Suppressor macrophage treated with lipopolysaccharide for 1 hour (primary cell): ENCODE results near the gene PRKD1.

Source experiments
- DNase-seq, 3 donors: peaks; one replicate each; pipeline ENCODE4 v3.0.0-alpha.2; 2020 to 2022

The PRKD1 gene

GRCh38 chr14:29927376-29928116, at the start of gene PRKD1:
Gene PRKD1, minus strand, starts transcription at chr14:29927847.
- peak in 2 of 3 donors; percentile 1 to 45 for DNase-seq

DNA sequence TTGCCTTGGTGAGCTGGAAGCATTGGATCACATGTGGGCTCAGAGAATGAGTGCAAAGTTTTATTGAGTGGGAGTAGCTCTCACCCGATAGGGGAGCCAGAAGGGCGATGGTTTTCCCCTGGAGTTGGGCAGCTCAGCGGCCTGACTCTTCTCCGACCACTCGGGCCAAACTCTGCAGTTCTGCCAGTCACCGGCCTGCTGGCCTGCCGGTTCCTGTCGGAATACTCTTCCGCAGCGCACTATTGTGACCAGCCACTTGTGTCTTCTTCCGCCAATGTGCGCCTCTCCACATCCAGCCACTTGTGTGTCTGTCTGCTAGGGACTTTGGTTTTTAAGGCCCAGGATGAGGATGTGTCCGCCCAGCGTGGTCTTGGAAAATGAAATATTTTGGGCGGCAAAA, 43.5 kb upstream of the PRKD1 start:
- no peak for DNase-seq

DNA sequence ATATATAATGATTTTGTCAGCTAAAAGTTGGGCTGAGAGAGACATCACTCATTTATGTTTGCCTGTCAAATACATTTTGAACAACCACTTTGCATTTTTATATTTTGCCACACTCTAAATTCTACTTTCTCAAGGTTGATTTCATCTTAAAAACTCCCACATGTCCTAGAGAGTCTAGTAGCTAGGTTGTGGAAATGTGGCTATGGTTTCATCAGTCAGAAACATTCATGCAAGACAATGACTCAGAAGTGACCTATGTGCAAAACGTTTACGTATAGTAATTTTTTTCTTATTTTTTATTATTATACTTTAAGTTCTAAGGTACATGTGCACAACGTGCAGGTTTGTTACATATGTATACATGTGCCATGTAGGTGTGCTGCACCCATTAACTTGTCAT, 27.4 kb upstream of the PRKD1 start:
- DNase-seq = no peak

DNA sequence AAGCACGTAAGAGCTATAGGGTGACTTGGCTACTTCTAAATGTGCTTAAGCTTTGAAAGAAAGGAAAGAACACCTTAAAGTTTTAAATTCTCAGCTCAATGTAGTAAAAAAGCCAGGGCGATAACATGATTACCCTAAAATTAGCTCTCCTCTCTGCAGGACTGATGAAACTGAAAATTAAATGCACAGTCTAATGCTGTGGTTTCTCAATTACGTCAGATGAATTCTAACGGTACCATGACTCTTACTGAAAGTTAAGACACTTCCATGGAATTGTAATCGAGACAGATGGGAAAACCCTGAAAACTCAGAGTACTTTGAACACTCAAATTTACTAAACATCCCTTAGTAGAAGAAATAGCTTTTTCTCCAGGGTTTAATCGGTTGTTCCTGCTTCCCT, 25.9 kb upstream of the PRKD1 start:
- no peak for DNase-seq

GRCh38 chr14:29944091-29944490, 16.4 kb upstream of the PRKD1 start:
- DNase-seq = no peak

GRCh38 chr14:29941401-29941800, 13.8 kb upstream of the PRKD1 start:
- DNase-seq = no peak

GRCh38 chr14:29940482-29940881, 12.8 kb upstream of the PRKD1 start:
- DNase-seq = no peak

GRCh38 chr14:29937116-29937515, 9.5 kb upstream of the PRKD1 start:
- no peak for DNase-seq

DNA sequence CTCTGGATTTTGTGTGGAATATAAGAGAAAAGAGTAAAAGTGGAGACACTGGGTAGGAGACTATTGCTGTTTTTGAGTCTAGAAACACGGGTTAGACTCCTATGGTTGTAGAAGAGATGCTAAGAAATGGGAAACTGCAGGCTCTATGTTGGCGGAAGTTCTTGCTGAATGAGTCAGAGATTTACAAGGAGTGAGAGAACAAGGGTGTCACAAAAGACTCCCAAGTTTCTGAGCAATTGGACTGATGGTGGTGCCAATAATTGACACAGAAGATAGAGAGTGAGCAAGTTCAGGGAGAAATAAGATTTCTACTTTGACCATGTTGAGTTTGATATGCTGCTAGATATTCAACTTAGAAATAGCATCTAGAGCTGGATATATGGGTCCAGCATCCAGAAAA, 2.6 kb upstream of the PRKD1 start:
- DNase-seq = no peak

GRCh38 chr14:29928117-29928640, 532 bp upstream of the PRKD1 start:
- no peak for DNase-seq

DNA sequence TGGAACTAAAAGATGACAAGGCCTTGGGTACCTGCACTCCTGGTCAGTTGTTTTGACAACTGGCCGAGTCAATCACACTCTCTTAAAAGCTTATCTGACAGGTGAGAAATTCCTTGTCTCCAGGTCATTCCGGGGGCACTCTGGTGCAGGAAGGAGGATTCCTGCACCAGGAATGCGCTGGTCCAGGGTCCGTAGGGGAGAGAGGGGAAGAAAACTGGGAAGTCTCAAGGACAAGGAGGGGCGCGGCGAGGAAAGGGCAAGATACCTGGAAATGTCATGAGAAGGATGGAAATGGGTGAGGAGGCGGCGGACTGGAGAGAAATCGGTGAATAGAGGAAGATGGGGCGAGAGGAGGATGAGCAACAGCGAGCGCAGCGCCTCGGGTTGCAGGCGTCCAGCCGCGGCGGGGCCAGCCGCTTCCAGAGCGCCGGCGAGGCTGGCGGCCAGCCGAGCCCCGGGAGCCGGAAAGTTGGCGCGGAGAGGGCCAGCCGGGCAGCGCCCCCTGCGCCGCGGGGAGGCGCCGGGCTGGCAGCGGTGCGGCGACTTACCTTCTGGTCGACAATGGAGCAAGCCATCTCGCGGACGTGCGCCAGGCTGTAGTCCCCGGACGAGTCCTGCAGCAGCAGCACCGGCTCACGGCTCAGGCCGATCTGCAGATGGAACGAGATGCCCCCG, 809 bp downstream of the PRKD1 start:
- DNase-seq = peak in 1 of 3 donors; percentile 19

DNA sequence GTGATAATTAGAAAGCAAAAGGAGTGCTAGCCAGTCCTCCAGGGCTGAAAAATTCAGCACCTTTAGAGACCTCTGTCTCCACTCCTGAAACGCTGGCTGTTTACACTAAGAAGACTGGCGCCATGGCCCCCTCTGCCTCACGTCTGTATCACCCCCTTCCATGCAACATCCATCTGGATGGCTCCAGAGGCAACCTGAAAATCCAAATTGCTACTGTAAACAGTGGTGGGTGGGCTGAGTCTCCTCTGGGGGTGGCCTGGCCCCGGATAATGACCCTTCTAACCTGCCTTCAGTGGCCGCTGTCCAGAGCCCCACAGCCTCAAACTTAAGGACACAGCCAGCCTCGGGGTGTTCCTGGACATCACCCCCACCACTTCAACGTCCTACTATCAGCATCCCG, 1.4 kb downstream of the PRKD1 start:
- no peak for DNase-seq

- no peak for DNase-seq
These were observed 1.9 kb downstream of the PRKD1 start for GRCh38 chr14:29925736-29926135.

DNA sequence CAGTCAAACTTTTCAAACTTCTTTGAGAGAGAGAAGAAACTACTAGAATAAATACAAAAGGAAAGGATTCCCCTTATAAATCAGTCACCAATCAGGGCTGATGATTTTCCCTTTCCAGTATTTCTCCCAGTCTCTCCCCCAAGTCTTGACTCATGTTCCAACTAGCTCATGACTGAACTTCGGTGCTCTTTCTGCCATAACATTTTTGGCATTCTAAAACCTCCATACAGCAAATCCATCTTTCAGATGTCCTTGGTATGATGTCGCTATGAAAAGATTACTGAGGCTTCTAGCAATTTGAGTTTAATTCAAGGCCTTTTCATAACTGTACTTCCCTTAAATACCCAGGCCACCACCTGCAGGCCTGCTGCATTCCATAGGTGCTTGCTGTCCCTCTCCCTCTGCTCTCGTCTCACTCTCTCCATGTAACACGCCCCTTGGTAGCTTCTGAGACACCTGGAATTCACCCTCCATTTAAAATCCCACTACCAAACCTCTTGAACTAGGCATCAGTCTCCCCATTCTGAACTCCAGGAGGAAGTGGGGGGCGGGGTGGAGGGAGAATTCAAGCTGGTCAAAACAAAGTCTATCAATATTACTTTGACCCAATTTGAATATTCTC, 2.4 kb downstream of the PRKD1 start:
- DNase-seq = no peak

DNA sequence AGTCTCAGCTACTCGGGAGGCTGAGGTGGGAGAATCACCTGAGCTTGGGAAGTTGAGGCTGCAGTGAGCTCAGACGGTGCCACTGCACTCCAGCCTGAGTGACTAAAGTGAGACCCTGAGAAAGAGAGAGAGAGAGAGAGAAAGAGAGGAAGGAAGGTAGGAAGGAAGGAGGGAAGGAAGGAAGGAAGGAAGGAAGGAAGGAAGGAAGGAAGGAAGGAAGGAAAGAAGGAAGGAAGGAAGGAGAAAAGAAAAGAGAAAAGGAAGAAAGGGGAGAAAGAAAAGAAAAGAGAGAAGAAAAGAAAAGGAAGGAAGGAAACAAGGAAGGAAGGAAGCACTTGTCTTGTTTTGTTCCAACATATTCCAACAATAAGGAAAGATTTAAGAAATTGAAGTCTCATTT, 7.8 kb downstream of the PRKD1 start:
- no peak for DNase-seq

DNA sequence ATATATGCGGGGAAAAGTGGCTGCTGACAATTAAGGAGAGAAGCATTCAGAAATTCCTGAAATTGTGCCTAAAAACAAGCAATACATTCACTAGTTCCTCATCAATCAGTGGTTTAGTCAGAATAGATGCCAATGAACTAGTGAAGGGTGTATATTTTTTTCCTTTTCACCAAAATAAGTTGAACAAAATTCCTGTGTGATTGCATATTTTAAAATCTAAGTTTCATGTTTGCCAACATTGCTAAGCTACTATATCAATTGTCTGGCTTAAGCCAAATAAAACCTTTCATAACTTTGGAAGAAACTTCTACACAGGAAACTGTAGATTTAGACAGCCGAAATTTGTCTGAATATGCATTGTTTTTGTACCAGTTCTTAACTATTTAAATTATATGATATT, 8.7 kb downstream of the PRKD1 start:
- DNase-seq = no peak

DNA sequence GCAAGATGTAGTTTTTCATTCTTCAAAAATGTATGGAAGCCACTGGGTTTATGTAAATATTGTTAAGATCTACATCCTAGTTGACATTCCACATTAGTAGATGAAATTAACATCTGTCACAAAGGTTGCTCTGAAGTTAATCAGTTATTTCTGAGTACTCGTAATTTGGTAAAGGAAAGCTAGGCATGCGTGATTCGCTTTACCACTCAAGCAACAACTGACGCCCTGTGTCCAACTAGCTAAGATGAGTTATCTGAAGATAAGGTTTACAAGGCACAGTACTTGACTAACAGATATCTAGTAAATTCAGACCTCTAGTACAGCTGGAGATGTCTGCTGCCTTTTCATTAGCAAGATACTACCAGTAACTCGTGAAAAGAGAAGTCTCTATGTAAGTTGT, 14.1 kb downstream of the PRKD1 start:
- no peak for DNase-seq

DNA sequence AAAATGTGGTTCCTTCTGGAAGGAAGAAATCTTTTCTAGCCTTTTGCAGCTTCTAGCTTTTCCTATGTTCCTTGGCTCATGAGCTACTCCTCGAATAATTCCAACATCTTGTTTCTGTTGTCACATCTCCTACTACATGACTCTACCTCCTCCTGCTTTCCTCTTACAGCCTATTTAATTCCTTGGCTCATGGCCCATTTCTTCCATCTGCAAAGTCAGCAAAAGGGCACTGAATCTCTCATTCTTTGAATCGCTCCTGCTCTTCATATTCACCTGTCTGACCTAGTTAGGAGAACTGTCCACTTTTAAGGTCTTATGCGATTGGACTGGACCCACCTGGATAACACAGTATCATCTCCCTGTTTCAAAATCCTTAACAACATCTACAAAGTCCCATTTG, 15.8 kb downstream of the PRKD1 start:
- DNase-seq = no peak

DNA sequence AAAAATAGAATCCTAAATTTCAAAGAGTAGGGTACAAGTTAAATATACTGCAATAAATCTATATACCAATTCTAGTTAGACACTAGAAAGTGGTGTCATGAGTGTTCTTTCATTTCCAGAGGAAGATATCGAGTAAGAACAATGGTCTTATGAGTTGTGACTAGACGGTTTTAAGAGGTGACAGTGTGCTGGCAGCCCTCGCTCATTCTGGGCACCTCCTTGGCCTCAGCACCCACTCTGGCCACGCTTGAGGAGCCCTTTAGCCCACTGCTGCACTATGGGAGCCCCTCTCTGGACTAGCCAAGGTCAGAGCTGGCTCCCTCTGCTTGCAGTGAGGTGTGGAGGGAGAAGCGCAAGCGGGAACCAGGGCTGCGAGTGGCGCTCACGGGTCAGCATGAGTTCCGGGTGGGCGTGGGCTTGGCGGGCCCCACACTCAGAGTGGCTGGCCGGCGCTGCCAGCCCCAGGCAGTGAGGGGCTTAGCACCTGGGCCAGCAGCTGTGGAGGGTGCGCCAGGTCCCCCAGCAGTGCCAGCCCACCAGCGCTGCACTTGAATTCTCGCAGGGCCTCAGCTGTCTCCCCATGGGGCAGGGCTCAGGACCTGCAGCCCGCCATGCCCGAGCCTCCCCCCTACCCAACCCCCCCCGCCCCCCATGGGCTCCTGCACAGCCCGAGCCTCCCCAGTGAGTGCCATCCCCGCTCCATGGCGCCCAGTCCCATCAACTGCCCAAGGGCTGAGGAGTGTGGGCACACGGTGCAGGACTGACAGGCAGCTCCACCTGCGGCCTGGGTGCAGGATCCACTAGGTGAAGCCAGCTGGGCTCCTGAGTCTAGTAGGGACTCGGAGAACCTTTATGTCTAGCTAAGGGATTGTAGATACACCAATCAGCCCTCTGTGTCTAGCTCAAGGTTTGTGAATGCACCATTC, 18.7 kb downstream of the PRKD1 start:
- DNase-seq = no peak

DNA sequence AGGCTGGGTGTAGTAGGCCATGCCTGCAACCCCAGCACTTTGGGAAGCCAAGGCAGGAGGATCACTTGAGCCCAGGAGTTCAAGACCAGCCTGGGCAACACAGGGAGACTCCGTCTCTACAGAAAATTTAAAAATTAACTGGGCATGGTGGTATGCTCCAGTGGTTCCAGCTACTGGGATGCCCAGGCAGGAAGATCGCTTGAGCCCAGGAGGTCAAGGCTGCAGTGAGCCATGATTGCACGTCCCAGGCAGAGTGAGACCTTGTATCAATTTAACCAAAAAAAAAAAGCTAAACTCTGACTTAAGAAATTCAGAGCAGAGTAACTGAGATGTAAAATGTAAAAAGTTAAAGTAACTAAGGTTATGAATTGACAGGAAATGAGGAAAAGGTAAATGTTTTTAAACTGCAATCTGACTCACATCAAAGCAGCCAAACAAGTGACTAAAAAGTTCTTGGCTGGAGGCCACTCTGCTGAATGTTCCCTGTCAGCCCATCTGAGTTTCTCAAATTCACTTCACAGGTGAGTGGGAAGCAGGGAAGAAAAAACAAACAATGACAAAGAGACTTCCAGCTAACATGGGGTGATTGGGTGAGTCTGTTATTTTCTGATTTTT, 21.3 kb downstream of the PRKD1 start:
- DNase-seq = no peak

GRCh38 chr14:29905543-29905942, 22.1 kb downstream of the PRKD1 start:
- DNase-seq = no peak

DNA sequence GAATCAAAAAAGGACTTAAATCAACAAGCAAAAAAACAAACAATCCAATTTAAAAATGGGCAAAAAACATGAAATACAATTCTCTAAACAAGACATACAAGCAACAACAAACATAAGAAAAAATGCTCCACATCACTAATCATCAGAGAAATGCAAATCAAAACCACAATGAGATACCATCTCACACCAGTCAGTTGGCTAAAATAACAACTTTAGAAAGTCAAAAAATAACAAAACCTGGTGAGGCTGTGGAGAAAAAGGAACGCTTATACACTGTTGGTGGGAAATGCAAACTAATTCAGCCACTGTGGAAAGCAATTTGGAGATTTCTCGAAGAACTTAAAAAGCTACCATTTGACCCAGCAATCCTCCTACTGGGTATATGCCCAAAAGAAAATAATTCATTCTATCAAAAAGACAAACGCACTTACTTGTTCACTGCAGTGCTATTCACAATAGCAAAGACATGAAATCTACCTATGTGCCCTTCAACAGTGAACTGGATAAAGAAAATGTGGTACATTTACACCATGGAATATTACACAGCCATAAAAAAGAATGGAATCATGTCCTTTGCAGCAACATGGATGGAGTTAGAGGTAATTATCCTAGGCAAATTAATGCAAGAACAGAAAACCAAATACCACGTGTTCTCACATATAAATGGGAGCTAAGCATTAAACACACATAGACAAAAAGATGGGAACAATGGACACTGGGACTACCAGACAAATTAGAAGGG, 26.9 kb downstream of the PRKD1 start:
- DNase-seq = no peak
